DOHH2 (cell line): ENCODE measurements around the gene DGKB.

Experiments
- EZH2phosphoT487 ChIP-seq: fragments of 200-600 bp; sonication (generic); IDR thresholded peaks from 2 replicates; pipeline ENCODE4 v1.6.1; 2017; ENCODE audit warnings: borderline replicate concordance, mild to moderate bottlenecking, antibody characterized with exemption, low read length, moderate library complexity, mixed read lengths
- TF ChIP-seq, protein P1 (sequence below): fragments of 200-600 bp; sonication (generic); IDR thresholded peaks from one replicate; pipeline ENCODE4 v1.5.1; 2014; ENCODE audit warnings: antibody characterized with exemption, mild to moderate bottlenecking, low read depth, low read length; ENCODE audit not compliant: poor library complexity, severe bottlenecking

- TF ChIP-seq, protein P1, sequence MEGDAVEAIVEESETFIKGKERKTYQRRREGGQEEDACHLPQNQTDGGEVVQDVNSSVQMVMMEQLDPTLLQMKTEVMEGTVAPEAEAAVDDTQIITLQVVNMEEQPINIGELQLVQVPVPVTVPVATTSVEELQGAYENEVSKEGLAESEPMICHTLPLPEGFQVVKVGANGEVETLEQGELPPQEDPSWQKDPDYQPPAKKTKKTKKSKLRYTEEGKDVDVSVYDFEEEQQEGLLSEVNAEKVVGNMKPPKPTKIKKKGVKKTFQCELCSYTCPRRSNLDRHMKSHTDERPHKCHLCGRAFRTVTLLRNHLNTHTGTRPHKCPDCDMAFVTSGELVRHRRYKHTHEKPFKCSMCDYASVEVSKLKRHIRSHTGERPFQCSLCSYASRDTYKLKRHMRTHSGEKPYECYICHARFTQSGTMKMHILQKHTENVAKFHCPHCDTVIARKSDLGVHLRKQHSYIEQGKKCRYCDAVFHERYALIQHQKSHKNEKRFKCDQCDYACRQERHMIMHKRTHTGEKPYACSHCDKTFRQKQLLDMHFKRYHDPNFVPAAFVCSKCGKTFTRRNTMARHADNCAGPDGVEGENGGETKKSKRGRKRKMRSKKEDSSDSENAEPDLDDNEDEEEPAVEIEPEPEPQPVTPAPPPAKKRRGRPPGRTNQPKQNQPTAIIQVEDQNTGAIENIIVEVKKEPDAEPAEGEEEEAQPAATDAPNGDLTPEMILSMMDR = no peak
- TF ChIP-seq EZH2phosphoT487 = no peak
These were observed 52.5 kb downstream of the DGKB start for GRCh38 chr7:14850039-14850438.
